ENCODE data around the gene SRL.
A peak's percentile ranks its signal among the peaks of the same experiment; 100 is the strongest.

SRL gene

GRCh38 chr16:4206680-4207079, 35.2 kb downstream of the SRL start:
- no peak overlapping the region for H3K4me3 ChIP-seq (ENCODE audit: low read depth, low read length)
- no peak for TF ChIP-seq CTCF (IDR thresholded peaks at IDR 0.05; ENCODE audit: low read depth, low read length)

DNA sequence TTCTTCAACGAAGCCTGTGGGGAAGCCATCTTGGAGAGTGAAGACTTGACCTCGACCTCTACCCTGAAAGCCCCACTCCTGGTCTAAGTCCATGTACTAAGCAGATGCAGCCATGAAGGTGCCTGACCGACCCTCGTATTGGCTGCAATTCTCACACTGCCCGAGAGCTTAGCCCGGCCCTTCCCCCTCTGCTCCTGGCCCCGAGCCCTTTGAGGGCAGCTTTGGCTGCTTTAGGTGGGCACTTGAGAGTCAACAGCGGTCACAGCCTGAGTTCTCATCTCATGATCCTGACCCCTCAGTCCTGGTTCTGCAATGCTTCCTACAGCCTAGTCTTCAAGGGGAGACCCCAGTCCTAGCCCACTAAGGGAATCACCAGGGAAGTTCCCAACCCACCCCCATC, 35.9 kb downstream of the SRL start:
- H3K4me3 ChIP-seq (ENCODE audit: low read depth, low read length): no peak overlapping the region
- no peak for TF ChIP-seq CTCF (IDR thresholded peaks at IDR 0.05; ENCODE audit: low read depth, low read length)

- no peak for TF ChIP-seq CTCF (IDR thresholded peaks at IDR 0.05; ENCODE audit: low read depth, low read length)
- no peak overlapping the region for H3K4me3 ChIP-seq (ENCODE audit: low read depth, low read length)
Observed at GRCh38 chr16:4204521-4204920, 37.4 kb downstream of the SRL start.

DNA sequence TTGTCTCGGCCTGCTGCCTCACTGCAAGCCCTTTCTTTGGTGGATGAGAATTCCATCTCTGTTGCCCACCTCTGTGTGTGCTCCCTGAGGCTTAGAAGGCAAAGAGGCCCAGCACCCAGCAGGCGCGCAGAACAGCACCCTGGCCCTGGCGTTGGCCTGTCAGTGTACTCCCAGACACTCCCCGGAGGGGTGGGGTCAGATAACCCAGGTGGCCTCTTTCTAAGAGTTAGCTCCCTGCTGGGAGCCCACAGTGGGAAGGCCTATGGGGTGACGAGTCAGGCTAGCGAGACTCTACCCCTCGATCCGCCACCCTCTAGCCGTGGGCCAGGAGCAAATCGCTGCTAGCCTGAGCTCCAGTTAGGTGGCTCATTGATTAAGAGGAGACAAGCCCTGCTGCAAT, 38.1 kb downstream of the SRL start:
- no peak overlapping the region for H3K4me3 ChIP-seq (ENCODE audit: low read depth, low read length)
- TF ChIP-seq CTCF (IDR thresholded peaks at IDR 0.05; ENCODE audit: low read depth, low read length): no peak

DNA sequence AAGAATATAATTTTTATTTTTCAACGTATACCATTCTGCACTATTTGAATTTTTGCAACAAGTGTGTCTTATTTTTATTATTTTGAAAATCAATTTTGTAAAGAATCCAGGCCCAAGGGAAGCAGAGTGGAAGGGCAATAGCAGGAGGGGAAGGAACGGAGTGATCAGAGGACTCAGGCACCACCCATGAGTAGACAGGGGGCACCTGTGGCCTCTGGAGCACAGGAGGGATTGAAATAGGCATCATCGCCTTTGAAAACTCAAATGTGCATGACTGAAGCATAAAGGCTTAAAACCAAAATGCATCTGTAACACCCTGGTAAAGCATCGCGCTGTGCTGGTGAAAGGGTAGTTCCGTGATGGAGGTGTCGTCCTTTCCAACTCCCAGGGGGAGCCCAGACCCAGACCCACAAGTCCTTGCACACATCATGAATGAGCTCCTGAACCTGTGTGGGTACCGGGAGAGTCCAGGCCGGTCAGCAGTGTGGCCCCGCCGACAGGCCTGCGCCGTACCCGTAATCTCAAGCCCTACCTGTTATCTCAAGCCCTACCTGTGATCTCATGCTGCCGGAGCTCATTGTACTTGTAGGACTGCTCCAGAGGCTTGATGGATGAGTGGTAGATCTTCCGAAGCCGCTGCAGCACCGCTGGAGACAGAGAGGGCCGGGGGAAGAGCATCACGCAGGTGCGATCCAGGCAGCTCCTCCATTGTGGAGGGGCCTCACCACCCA, 39.1 kb downstream of the SRL start:
- no peak overlapping the region for H3K4me3 ChIP-seq (ENCODE audit: low read depth, low read length)
- TF ChIP-seq CTCF (IDR thresholded peaks at IDR 0.05; ENCODE audit: low read depth, low read length): no peak

GRCh38 chr16:4200781-4201137, 41.1 kb downstream of the SRL start:
- H3K4me3 ChIP-seq (ENCODE audit: low read depth, low read length): no peak overlapping the region
- TF ChIP-seq CTCF (IDR thresholded peaks at IDR 0.05; ENCODE audit: low read depth, low read length): no peak

GRCh38 chr16:4200000-4200780, 41.7 kb downstream of the SRL start:
- TF ChIP-seq CTCF (IDR thresholded peaks at IDR 0.05; ENCODE audit: low read depth, low read length): peak; percentile 88
- no peak overlapping the region for H3K4me3 ChIP-seq (ENCODE audit: low read depth, low read length)
